ENCODE results near the gene PFKFB4.

GRCh38 chr3:48594417-48595049, 37.9 kb upstream of the PFKFB4 start:
- TF ChIP-seq, protein P1, sequence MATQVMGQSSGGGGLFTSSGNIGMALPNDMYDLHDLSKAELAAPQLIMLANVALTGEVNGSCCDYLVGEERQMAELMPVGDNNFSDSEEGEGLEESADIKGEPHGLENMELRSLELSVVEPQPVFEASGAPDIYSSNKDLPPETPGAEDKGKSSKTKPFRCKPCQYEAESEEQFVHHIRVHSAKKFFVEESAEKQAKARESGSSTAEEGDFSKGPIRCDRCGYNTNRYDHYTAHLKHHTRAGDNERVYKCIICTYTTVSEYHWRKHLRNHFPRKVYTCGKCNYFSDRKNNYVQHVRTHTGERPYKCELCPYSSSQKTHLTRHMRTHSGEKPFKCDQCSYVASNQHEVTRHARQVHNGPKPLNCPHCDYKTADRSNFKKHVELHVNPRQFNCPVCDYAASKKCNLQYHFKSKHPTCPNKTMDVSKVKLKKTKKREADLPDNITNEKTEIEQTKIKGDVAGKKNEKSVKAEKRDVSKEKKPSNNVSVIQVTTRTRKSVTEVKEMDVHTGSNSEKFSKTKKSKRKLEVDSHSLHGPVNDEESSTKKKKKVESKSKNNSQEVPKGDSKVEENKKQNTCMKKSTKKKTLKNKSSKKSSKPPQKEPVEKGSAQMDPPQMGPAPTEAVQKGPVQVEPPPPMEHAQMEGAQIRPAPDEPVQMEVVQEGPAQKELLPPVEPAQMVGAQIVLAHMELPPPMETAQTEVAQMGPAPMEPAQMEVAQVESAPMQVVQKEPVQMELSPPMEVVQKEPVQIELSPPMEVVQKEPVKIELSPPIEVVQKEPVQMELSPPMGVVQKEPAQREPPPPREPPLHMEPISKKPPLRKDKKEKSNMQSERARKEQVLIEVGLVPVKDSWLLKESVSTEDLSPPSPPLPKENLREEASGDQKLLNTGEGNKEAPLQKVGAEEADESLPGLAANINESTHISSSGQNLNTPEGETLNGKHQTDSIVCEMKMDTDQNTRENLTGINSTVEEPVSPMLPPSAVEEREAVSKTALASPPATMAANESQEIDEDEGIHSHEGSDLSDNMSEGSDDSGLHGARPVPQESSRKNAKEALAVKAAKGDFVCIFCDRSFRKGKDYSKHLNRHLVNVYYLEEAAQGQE (IDR thresholded peaks at IDR 0.05; ENCODE audit: low read depth), result no peak
- TF ChIP-seq POLR2A (IDR thresholded peaks at IDR 0.05; ENCODE audit: borderline replicate concordance, extremely low read depth, insufficient read depth, insufficient read length) (no peak), CTCF (IDR thresholded peaks at IDR 0.05 in 2 of 3, conservative IDR thresholded peaks at IDR 0.05 in 1 of 3; ENCODE audit: borderline replicate concordance in 1 of 3, insufficient read depth in 1 of 3, low read depth in 2 of 3, low read length in 2 of 3) (no peak), POLR2AphosphoS5 (IDR thresholded peaks at IDR 0.05; ENCODE audit: low read depth, low read length) (no peak), EZH2phosphoT487 (IDR thresholded peaks at IDR 0.05; ENCODE audit: borderline replicate concordance) (no peak), ZFX (IDR thresholded peaks at IDR 0.05) (no peak), SP1 (IDR thresholded peaks at IDR 0.05; ENCODE audit: low read depth) (no peak), ZNF274 (IDR thresholded peaks at IDR 0.05; ENCODE audit: low read depth, low read length) (no peak), CEBPB (IDR thresholded peaks at IDR 0.05; ENCODE audit: low read depth) (no peak), EZH2 (IDR thresholded peaks at IDR 0.05) (no peak), RAD21 (IDR thresholded peaks at IDR 0.05; ENCODE audit: low read depth) (no peak), FOSL1 (IDR thresholded peaks at IDR 0.05; ENCODE audit: low read depth) (no peak)
- TF ChIP-seq, protein P2, sequence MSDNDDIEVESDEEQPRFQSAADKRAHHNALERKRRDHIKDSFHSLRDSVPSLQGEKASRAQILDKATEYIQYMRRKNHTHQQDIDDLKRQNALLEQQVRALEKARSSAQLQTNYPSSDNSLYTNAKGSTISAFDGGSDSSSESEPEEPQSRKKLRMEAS (IDR thresholded peaks at IDR 0.05), result no peak
- TF ChIP-seq, protein P3, sequence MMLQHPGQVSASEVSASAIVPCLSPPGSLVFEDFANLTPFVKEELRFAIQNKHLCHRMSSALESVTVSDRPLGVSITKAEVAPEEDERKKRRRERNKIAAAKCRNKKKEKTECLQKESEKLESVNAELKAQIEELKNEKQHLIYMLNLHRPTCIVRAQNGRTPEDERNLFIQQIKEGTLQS (IDR thresholded peaks at IDR 0.05), result no peak
